OCI-LY7 (cell line): Measurements from ENCODE around the gene SERPINE1. TPM values are rescaled to one million over a fixed set of nuclear protein-coding genes. Genes with fewer than 3 reads are reported as not detected.

Experiments used
- BruUV-seq: library from RNA; stranded (reverse); fragments of 400-500 nt; replicated peaks from 2 replicates; lab custom pipeline; 2021; lab: Mats Ljungman, UMichigan
- CTCF ChIA-PET: fragments of 300-600 bp; sonication (Branson Sonifier 250); formaldehyde crosslinking; loops from one replicate; lab custom pipeline; 2022; ENCODE audit warnings: antibody characterized with exemption; ENCODE audit not compliant: unreplicated experiment; lab: Charles Lee
- POLR2A ChIA-PET: fragments of 300-600 bp; sonication (Branson Sonifier 250); formaldehyde crosslinking; loops from one replicate; lab custom pipeline; 2022; ENCODE audit warnings: antibody characterized with exemption; lab: Charles Lee
- DNase-seq: peaks from one replicate; pipeline ENCODE4 v3.0.0-alpha.2; 2015; ENCODE audit warnings: low spot score
- H2AFZ ChIP-seq: fragments of 200-600 bp; sonication (generic), shearing (Covaris generic); 2 replicates; pipeline ENCODE4 v1.6.1; 2014; ENCODE audit warnings: mild to moderate bottlenecking, antibody characterized with exemption, low read length, moderate library complexity
- H3K27ac ChIP-seq: fragments of 200-600 bp; sonication (generic); 2 replicates; pipeline ENCODE4 v1.5.1; 2014; ENCODE audit warnings: mixed run types, low read depth, mild to moderate bottlenecking, moderate library complexity, low read length, inconsistent platforms; ENCODE audit not compliant: poor library complexity, severe bottlenecking
- H3K36me3 ChIP-seq: fragments of 200-600 bp; sonication (generic); 2 replicates; pipeline ENCODE4 v1.6.1; 2014; ENCODE audit warnings: mild to moderate bottlenecking, antibody characterized with exemption, low read length, moderate library complexity, mixed read lengths; ENCODE audit not compliant: insufficient read depth
- H3K4me1 ChIP-seq: fragments of 200-600 bp; sonication (generic); 2 replicates; pipeline ENCODE4 v1.5.1; 2014; ENCODE audit warnings: mild to moderate bottlenecking, low read length; ENCODE audit not compliant: insufficient read depth, poor library complexity, severe bottlenecking
- H3K4me2 ChIP-seq: fragments of 200-600 bp; sonication (generic); 2 replicates; pipeline ENCODE4 v1.6.1; 2014; ENCODE audit warnings: mild to moderate bottlenecking, low read length
- H3K4me3 ChIP-seq: fragments of 200-600 bp; sonication (generic); 2 replicates; pipeline ENCODE4 v1.5.1; 2014; ENCODE audit warnings: mild to moderate bottlenecking, low read depth, low read length; ENCODE audit not compliant: poor library complexity, severe bottlenecking
- H3K79me2 ChIP-seq: fragments of 200-600 bp; sonication (generic); 2 replicates; pipeline ENCODE4 v1.6.1; 2016; ENCODE audit warnings: low read depth, mild to moderate bottlenecking, low read length, moderate library complexity, mixed read lengths; ENCODE audit not compliant: insufficient read depth
- H3K9me2 ChIP-seq: fragments of 200-600 bp; sonication (generic); 2 replicates; pipeline ENCODE4 v1.6.1; 2016; ENCODE audit warnings: mild to moderate bottlenecking, low read length, mixed read lengths; ENCODE audit not compliant: insufficient read depth
- H3K9me3 ChIP-seq: fragments of 200-600 bp; sonication (generic); 2 replicates; pipeline ENCODE4 v1.6.1; 2014; ENCODE audit warnings: mild to moderate bottlenecking, mixed run types, low read length, mixed read lengths
- H4K20me1 ChIP-seq: fragments of 200-600 bp; sonication (generic); 2 replicates; pipeline ENCODE4 v1.6.1; 2014; ENCODE audit warnings: mild to moderate bottlenecking, antibody characterized with exemption, low read length, moderate library complexity, mixed read lengths; ENCODE audit not compliant: insufficient read depth
- CTCF ChIP-seq: fragments of 200-600 bp; sonication (generic); conservative IDR thresholded peaks from 2 replicates; pipeline ENCODE4 v1.5.1; 2014; ENCODE audit warnings: mild to moderate bottlenecking, antibody characterized with exemption, low read length, moderate library complexity, mixed read lengths
- EZH2phosphoT487 ChIP-seq: fragments of 200-600 bp; sonication (generic); IDR thresholded peaks from 2 replicates; pipeline ENCODE4 v1.6.1; 2018; ENCODE audit warnings: low read depth, borderline replicate concordance, mild to moderate bottlenecking, mixed run types, antibody characterized with exemption, low read length, moderate library complexity, mixed read lengths
- intact Hi-C: fragments of 100-400 bp; cut with micrococcal nuclease; formaldehyde crosslinking; loops from one replicate; pipeline ENCODE4 v1.10.0; 2022; ENCODE audit not compliant: unreplicated experiment
- total RNA-seq, 2 experiments: library from RNA; depleted of rRNA in 1 of 2; stranded (reverse); fragments of >200 nt in 1 of 2; shearing (Covaris generic) in 1 of 2; gene quantifications; 2 replicates each; pipeline ENCODE4 v1.2.3, GENCODE V29; 2014 to 2022

The SERPINE1 gene
- total RNA-seq, 2 experiments from 2014 or later, result 0.42 TPM; not detected in 1

- BruUV-seq, result no TSS peak
- no peak overlapping the region for H2AFZ ChIP-seq
- H3K4me1 ChIP-seq, result no peaks in the 10 kb centered on the region
- no peak overlapping the region for H3K4me3 ChIP-seq
- no peak for DNase-seq
- H3K4me2 ChIP-seq, result no peak overlapping the region
- intact Hi-C loops, result no loop called here
- no peaks in the 10 kb centered on the region for H3K79me2 ChIP-seq
- no peak for TF ChIP-seq EZH2phosphoT487
- TF ChIP-seq CTCF, result no peak
- no peaks in the 10 kb centered on the region for H3K9me2 ChIP-seq
- H4K20me1 ChIP-seq, result no peaks in the 10 kb centered on the region
- H3K9me3 ChIP-seq, result no peaks in the 10 kb centered on the region
- ChIA-PET POLR2A (interaction anchor here (0.5 kb wide), 1 partner anchor 400 kb away, joined by 3 read pairs; no protein-coding TSS in a partner anchor), CTCF (no interaction called here)
- H3K27ac ChIP-seq, result no peak overlapping the region
- no peaks in the 10 kb centered on the region for H3K36me3 ChIP-seq
Observed at GRCh38 chr7:101116898-101117297, 10.0 kb upstream of the SERPINE1 start.

GRCh38 chr7:101118856-101119255 is 8.0 kb upstream of the SERPINE1 start:
- Histone ChIP-seq H3K4me3 (no peak overlapping the region), H3K79me2 (no peaks in the 10 kb centered on the region), H2AFZ (no peak overlapping the region), H3K9me2 (no peaks in the 10 kb centered on the region), H4K20me1 (no peaks in the 10 kb centered on the region), H3K27ac (no peak overlapping the region), H3K36me3 (no peaks in the 10 kb centered on the region), H3K4me1 (no peaks in the 10 kb centered on the region), H3K4me2 (no peak overlapping the region), H3K9me3 (no peaks in the 10 kb centered on the region)
- ChIA-PET CTCF (interaction anchor here (0.9 kb wide), 1 partner anchor 25 kb away, joined by 6 read pairs; no protein-coding TSS in a partner anchor), POLR2A (interaction anchor here (0.6 kb wide), 1 partner anchor 643 kb away, joined by 11 read pairs; no protein-coding TSS in a partner anchor)
- no TSS peak for BruUV-seq
- intact Hi-C loops, result no loop called here
- DNase-seq, result no peak
- TF ChIP-seq CTCF (no peak), EZH2phosphoT487 (no peak)

DNA sequence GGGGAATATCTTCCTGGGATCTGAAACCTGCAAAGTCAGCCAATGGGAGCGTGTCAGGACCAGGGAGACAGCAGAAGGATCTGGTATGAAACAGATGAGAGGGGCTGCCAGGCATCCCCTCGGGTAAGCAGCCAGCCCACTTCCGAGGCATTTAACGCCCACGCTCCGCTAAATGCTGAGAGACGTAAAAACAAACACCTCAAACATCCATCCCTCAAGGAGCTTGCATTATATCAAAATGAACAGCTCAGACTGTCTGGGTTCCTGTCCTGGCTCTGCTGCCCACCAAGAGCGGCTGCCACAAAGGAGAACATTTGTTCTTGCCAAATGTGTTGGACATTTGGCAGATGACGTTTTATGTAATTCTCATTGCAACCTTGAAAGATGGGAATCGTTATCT is 7.0 kb upstream of the SERPINE1 start:
- DNase-seq, result no peak
- Histone ChIP-seq H3K4me1 (no peaks in the 10 kb centered on the region), H3K4me3 (no peak overlapping the region), H4K20me1 (no peaks in the 10 kb centered on the region), H3K79me2 (no peaks in the 10 kb centered on the region), H3K36me3 (no peaks in the 10 kb centered on the region), H3K27ac (no peak overlapping the region), H3K9me3 (no peaks in the 10 kb centered on the region), H3K9me2 (no peaks in the 10 kb centered on the region), H3K4me2 (no peak overlapping the region), H2AFZ (no peak overlapping the region)
- intact Hi-C loops, result no loop called here
- ChIA-PET POLR2A (interaction anchor here (0.7 kb wide), 1 partner anchor 1176 kb away, joined by 4 read pairs; no protein-coding TSS in a partner anchor), CTCF (interaction anchor here (0.9 kb wide), 1 partner anchor 24 kb away, joined by 6 read pairs; no protein-coding TSS in a partner anchor)
- BruUV-seq, result no TSS peak
- TF ChIP-seq CTCF (no peak), EZH2phosphoT487 (no peak)
